ENCODE data around the gene CATSPERB. TPM values are rescaled to one million over a fixed set of nuclear protein-coding genes. Genes with fewer than 3 reads are reported as not detected.

CATSPERB gene
- total and polyA plus RNA-seq, 2 of the 8 experiments (the other 6 are each of a cell fraction or from before 2014, with no cell fraction given): 0.11 to 0.30 TPM

DNA sequence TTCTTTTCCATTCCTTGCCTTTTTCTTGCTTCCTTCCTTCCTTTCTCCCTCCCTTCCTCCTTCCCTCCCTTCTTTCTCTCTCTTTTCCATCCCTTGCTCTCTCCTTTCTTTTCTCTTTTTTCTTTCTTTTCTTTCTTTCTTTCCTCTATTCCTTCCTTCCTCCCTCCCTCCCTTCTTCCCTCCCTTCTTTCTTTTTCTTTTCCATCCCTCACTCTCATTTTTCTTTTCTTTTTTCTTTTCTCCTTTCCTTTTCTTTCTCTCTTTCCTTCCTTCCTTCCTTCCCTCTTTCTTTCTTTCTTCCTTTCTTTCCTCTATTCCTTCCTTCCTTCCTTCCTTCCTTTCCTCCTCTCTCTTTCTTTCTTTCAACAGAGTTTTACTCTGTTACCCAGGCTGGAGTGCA, 186.7 kb downstream of the CATSPERB start:
- H4K20me1 ChIP-seq (replicated peaks in 1 of 2; ENCODE audit: control insufficient read depth in 1 of 2, insufficient read depth in 2 of 2, low read length in 2 of 2): no peaks in the 10 kb centered on the region
- POLR2A ChIA-PET (ENCODE audit: partially characterized antibody): no interaction called here
- H2BK15ac ChIP-seq (ENCODE audit: low read length): no peak overlapping the region
- no peaks in the 10 kb centered on the region for H3K79me2 ChIP-seq (ENCODE audit: control insufficient read depth in 1 of 2, insufficient read depth in 2 of 2, low read length in 2 of 2)
- no peak overlapping the region for H2AFZ ChIP-seq (ENCODE audit: low read length)
- no peak overlapping the region for H3K9ac ChIP-seq (replicated peaks in 1 of 4; ENCODE audit: extremely low read depth in 1 of 4, low read depth in 3 of 4, low read length in 3 of 4)
- no peaks in the 10 kb centered on the region for H3K27me3 ChIP-seq (replicated peaks in 1 of 4; ENCODE audit: control insufficient read depth in 3 of 4, extremely low read depth in 1 of 4, insufficient read depth in 3 of 4, low read length in 3 of 4)
- H3K79me1 ChIP-seq (ENCODE audit: low read depth, low read length): no peaks in the 10 kb centered on the region
- H4K8ac ChIP-seq (ENCODE audit: extremely low read depth, insufficient read depth, low read length): no peak overlapping the region
- no peak overlapping the region for H4K5ac ChIP-seq (ENCODE audit: insufficient read length, low read depth, low read length)
- no peak overlapping the region for H3K27ac ChIP-seq (ENCODE audit: low read depth, low read length)
- H3K4me2 ChIP-seq (ENCODE audit: insufficient read depth in 1 of 2, low read depth in 2 of 2, low read length in 2 of 2): no peak overlapping the region
- no peak overlapping the region for H3K4ac ChIP-seq (replicated peaks; ENCODE audit: insufficient read length, low read depth, low read length)
- FAIRE-seq: no peak
- no peak overlapping the region for H4K91ac ChIP-seq (replicated peaks; ENCODE audit: insufficient read length, low read length)
- H2BK120ac ChIP-seq (replicated peaks; ENCODE audit: low read depth, low read length): no peak overlapping the region
- H3K36me3 ChIP-seq (ENCODE audit: control insufficient read depth in 2 of 4, insufficient read depth in 4 of 4, low read length in 3 of 4): no peaks in the 10 kb centered on the region
- no peak overlapping the region for H2BK20ac ChIP-seq (ENCODE audit: low read length)
- H3K9me3 ChIP-seq (ENCODE audit: insufficient read depth in 2 of 2, low read depth in 1 of 2, low read length in 1 of 2): no peaks in the 10 kb centered on the region
- H2AK5ac ChIP-seq (ENCODE audit: low read depth, low read length): no peak overlapping the region
- H3K4me1 ChIP-seq (replicated peaks in 1 of 4; ENCODE audit: control insufficient read depth in 3 of 4, insufficient read depth in 4 of 4, low read length in 3 of 4): no peaks in the 10 kb centered on the region
- no peak overlapping the region for H3K4me3 ChIP-seq (ENCODE audit: extremely low read depth in 1 of 4, insufficient read depth in 2 of 4, low read depth in 3 of 4, low read length in 4 of 4)
- H3K23me2 ChIP-seq (ENCODE audit: low read depth, low read length): no peaks in the 10 kb centered on the region; the same call in 1 of the 2 replicates
- H3K14ac ChIP-seq (ENCODE audit: insufficient read length): no peak overlapping the region
- no peak overlapping the region for H2BK5ac ChIP-seq (ENCODE audit: low read depth, low read length)
- H3K56ac ChIP-seq (replicated peaks; ENCODE audit: insufficient read length, low read depth, low read length): no peak overlapping the region
- no peak for DNase-seq (ENCODE audit: low read depth in 1 of 2, low spot score in 2 of 2)
- H3K23ac ChIP-seq (ENCODE audit: insufficient read length): no peak overlapping the region
- H2BK12ac ChIP-seq (ENCODE audit: low read depth, low read length): no peak overlapping the region
- CTCF ChIA-PET (ENCODE audit: partially characterized antibody): interaction anchor here (1.2 kb wide), 1 partner anchor 23 kb away, joined by 3 read pairs; no protein-coding TSS in a partner anchor
- no peak overlapping the region for H3K18ac ChIP-seq (ENCODE audit: extremely low read depth, low read length)
- no peak for TF ChIP-seq CREB1 (IDR thresholded peaks at IDR 0.05)
- TF ChIP-seq TAF1 (IDR thresholded peaks at IDR 0.05; ENCODE audit: low read depth, low read length): no peak
- TF ChIP-seq SRF (IDR thresholded peaks at IDR 0.05; ENCODE audit: low read depth, low read length): no peak
- no peak for TF ChIP-seq RFX5 (IDR thresholded peaks at IDR 0.05; ENCODE audit: borderline replicate concordance, low read depth, low read length)
- no peak for TF ChIP-seq FOSL1 (IDR thresholded peaks at IDR 0.05; ENCODE audit: insufficient read depth, low read depth, low read length)
- no peak for TF ChIP-seq HDAC2 (IDR thresholded peaks at IDR 0.05; ENCODE audit: borderline replicate concordance in 1 of 2, low read depth in 2 of 2, low read length in 2 of 2)
- TF ChIP-seq, protein P1, sequence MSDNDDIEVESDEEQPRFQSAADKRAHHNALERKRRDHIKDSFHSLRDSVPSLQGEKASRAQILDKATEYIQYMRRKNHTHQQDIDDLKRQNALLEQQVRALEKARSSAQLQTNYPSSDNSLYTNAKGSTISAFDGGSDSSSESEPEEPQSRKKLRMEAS (IDR thresholded peaks at IDR 0.05): no peak
- no peak for TF ChIP-seq POLR2A (IDR thresholded peaks at IDR 0.05; ENCODE audit: control extremely low read depth in 1 of 2, low read depth in 2 of 2, low read length in 2 of 2)
- no peak for TF ChIP-seq ZNF274 (IDR thresholded peaks at IDR 0.05; ENCODE audit: borderline replicate concordance, extremely low read depth, low read length)
- no peak for TF ChIP-seq EZH2 (IDR thresholded peaks at IDR 0.05; ENCODE audit: low read depth, low read length, severe bottlenecking)
- TF ChIP-seq KDM5A (IDR thresholded peaks at IDR 0.05; ENCODE audit: low read length): no peak
- no peak for TF ChIP-seq EP300 (IDR thresholded peaks at IDR 0.05; ENCODE audit: borderline replicate concordance in 1 of 2, low read depth in 2 of 2, low read length in 2 of 2)
- TF ChIP-seq CBX5 (IDR thresholded peaks at IDR 0.05; ENCODE audit: low read depth, low read length): no peak
- TF ChIP-seq, protein P2, sequence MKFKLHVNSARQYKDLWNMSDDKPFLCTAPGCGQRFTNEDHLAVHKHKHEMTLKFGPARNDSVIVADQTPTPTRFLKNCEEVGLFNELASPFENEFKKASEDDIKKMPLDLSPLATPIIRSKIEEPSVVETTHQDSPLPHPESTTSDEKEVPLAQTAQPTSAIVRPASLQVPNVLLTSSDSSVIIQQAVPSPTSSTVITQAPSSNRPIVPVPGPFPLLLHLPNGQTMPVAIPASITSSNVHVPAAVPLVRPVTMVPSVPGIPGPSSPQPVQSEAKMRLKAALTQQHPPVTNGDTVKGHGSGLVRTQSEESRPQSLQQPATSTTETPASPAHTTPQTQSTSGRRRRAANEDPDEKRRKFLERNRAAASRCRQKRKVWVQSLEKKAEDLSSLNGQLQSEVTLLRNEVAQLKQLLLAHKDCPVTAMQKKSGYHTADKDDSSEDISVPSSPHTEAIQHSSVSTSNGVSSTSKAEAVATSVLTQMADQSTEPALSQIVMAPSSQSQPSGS (IDR thresholded peaks at IDR 0.05; ENCODE audit: low read length): no peak

Data from H1 (cell line).